ENCODE measurements around the gene RAI2.

The RAI2 gene

GRCh38 chrX:17774053-17774452 lies 87.0 kb downstream of the RAI2 start:
- Histone ChIP-seq H3K9me3 (replicated peaks; ENCODE audit: low read length) (no peaks in the 10 kb centered on the region), H3K4me3 (ENCODE audit: low read length) (no peak overlapping the region), H3K27me3 (ENCODE audit: control insufficient read depth, insufficient read depth, low read length) (peaks cover 2% of the 10 kb centered on the region), H3K4me2 (ENCODE audit: low read length) (no peak overlapping the region), H3K36me3 (ENCODE audit: insufficient read depth, low read length) (no peaks in the 10 kb centered on the region), H3K9ac (ENCODE audit: low read depth, low read length) (no peak overlapping the region), H3K4me1 (ENCODE audit: control insufficient read depth, insufficient read depth, low read length) (no peaks in the 10 kb centered on the region)

GRCh38 chrX:17773221-17773876 lies 87.7 kb downstream of the RAI2 start:
- Histone ChIP-seq H3K27me3 (ENCODE audit: control insufficient read depth, insufficient read depth, low read length) (peaks cover 2% of the 10 kb centered on the region), H3K36me3 (ENCODE audit: insufficient read depth, low read length) (no peaks in the 10 kb centered on the region), H3K9ac (ENCODE audit: low read depth, low read length) (no peak overlapping the region), H3K4me2 (ENCODE audit: low read length) (no peak overlapping the region), H3K4me1 (ENCODE audit: control insufficient read depth, insufficient read depth, low read length) (no peaks in the 10 kb centered on the region), H3K9me3 (replicated peaks; ENCODE audit: low read length) (no peaks in the 10 kb centered on the region), H3K4me3 (ENCODE audit: low read length) (no peak overlapping the region)

- H3K4me3 ChIP-seq (ENCODE audit: low read length), result no peak overlapping the region
- no peak overlapping the region for H3K4me2 ChIP-seq (ENCODE audit: low read length)
- no peaks in the 10 kb centered on the region for H3K9me3 ChIP-seq (replicated peaks; ENCODE audit: low read length)
- no peaks in the 10 kb centered on the region for H3K4me1 ChIP-seq (ENCODE audit: control insufficient read depth, insufficient read depth, low read length)
- H3K27me3 ChIP-seq (ENCODE audit: control insufficient read depth, insufficient read depth, low read length), result peaks cover 6% of the 10 kb centered on the region
- no peaks in the 10 kb centered on the region for H3K36me3 ChIP-seq (ENCODE audit: insufficient read depth, low read length)
- H3K9ac ChIP-seq (ENCODE audit: low read depth, low read length), result no peak overlapping the region
Observed at GRCh38 chrX:17769701-17770269, 91.3 kb downstream of the RAI2 start.

- no peak overlapping the region for H3K9ac ChIP-seq (ENCODE audit: low read depth, low read length)
- H3K27me3 ChIP-seq (ENCODE audit: control insufficient read depth, insufficient read depth, low read length), result peaks cover 6% of the 10 kb centered on the region
- H3K4me3 ChIP-seq (ENCODE audit: low read length), result no peak overlapping the region
- H3K36me3 ChIP-seq (ENCODE audit: insufficient read depth, low read length), result no peaks in the 10 kb centered on the region
- H3K4me2 ChIP-seq (ENCODE audit: low read length), result no peak overlapping the region
- H3K9me3 ChIP-seq (replicated peaks; ENCODE audit: low read length), result no peaks in the 10 kb centered on the region
- H3K4me1 ChIP-seq (ENCODE audit: control insufficient read depth, insufficient read depth, low read length), result no peaks in the 10 kb centered on the region
Observed at GRCh38 chrX:17768997-17769396, 92.1 kb downstream of the RAI2 start.

GRCh38 chrX:17767734-17768133 lies 93.4 kb downstream of the RAI2 start:
- Histone ChIP-seq H3K9me3 (replicated peaks; ENCODE audit: low read length) (no peaks in the 10 kb centered on the region), H3K36me3 (ENCODE audit: insufficient read depth, low read length) (no peaks in the 10 kb centered on the region), H3K4me2 (ENCODE audit: low read length) (no peak overlapping the region), H3K4me1 (ENCODE audit: control insufficient read depth, insufficient read depth, low read length) (no peaks in the 10 kb centered on the region), H3K9ac (ENCODE audit: low read depth, low read length) (no peak overlapping the region), H3K27me3 (ENCODE audit: control insufficient read depth, insufficient read depth, low read length) (peaks cover 10% of the 10 kb centered on the region), H3K4me3 (ENCODE audit: low read length) (no peak overlapping the region)

- Histone ChIP-seq H3K4me3 (ENCODE audit: low read length) (no peak overlapping the region), H3K9me3 (replicated peaks; ENCODE audit: low read length) (no peaks in the 10 kb centered on the region), H3K4me1 (ENCODE audit: control insufficient read depth, insufficient read depth, low read length) (no peaks in the 10 kb centered on the region), H3K36me3 (ENCODE audit: insufficient read depth, low read length) (no peaks in the 10 kb centered on the region), H3K4me2 (ENCODE audit: low read length) (no peak overlapping the region), H3K9ac (ENCODE audit: low read depth, low read length) (no peak overlapping the region), H3K27me3 (ENCODE audit: control insufficient read depth, insufficient read depth, low read length) (peaks cover 4% of the 10 kb centered on the region)
Observed at GRCh38 chrX:17759990-17760389, 101.1 kb downstream of the RAI2 start.

- H3K4me3 ChIP-seq (ENCODE audit: low read length), result no peak overlapping the region
- H3K9me3 ChIP-seq (replicated peaks; ENCODE audit: low read length), result no peaks in the 10 kb centered on the region
Observed at GRCh38 chrX:17758382-17758781, 102.7 kb downstream of the RAI2 start.

GRCh38 chrX:17750436-17750835 lies 110.7 kb downstream of the RAI2 start:
- Histone ChIP-seq H3K4me2 (ENCODE audit: low read length) (no peak overlapping the region), H3K9me3 (replicated peaks; ENCODE audit: low read length) (no peaks in the 10 kb centered on the region), H3K4me1 (ENCODE audit: control insufficient read depth, insufficient read depth, low read length) (no peaks in the 10 kb centered on the region), H3K4me3 (ENCODE audit: low read length) (no peak overlapping the region), H3K9ac (ENCODE audit: low read depth, low read length) (no peak overlapping the region), H3K36me3 (ENCODE audit: insufficient read depth, low read length) (peaks cover 11% of the 10 kb centered on the region), H3K27me3 (ENCODE audit: control insufficient read depth, insufficient read depth, low read length) (no peaks in the 10 kb centered on the region)

More at GRCh38 chrX:17758382-17758781, 102.7 kb downstream of the RAI2 start:
- Histone ChIP-seq H3K36me3 (ENCODE audit: insufficient read depth, low read length) (no peaks in the 10 kb centered on the region), H3K9ac (ENCODE audit: low read depth, low read length) (no peak overlapping the region), H3K4me2 (ENCODE audit: low read length) (no peak overlapping the region), H3K27me3 (ENCODE audit: control insufficient read depth, insufficient read depth, low read length) (no peaks in the 10 kb centered on the region), H3K4me1 (ENCODE audit: control insufficient read depth, insufficient read depth, low read length) (no peaks in the 10 kb centered on the region)

Measured in skeletal muscle satellite cell (primary cell).